GM23248 (cell line): ENCODE results near the gene SLC18A3.

Experiments
- EZH2 ChIP-seq: fragments of 200-600 bp; sonication (generic); IDR thresholded peaks from 2 replicates; pipeline ENCODE4 v1.6.1; 2018; ENCODE audit warnings: antibody characterized with exemption, mild to moderate bottlenecking; ENCODE audit not compliant: insufficient read depth, poor library complexity, severe bottlenecking
- EZH2phosphoT487 ChIP-seq: fragments of 200-600 bp; sonication (generic); IDR thresholded peaks from 2 replicates; pipeline ENCODE4 v1.6.1; 2018; ENCODE audit warnings: antibody characterized with exemption, moderate library complexity, mild to moderate bottlenecking, low read depth; ENCODE audit not compliant: insufficient read depth

- TF ChIP-seq EZH2: no peak
- no peak for TF ChIP-seq EZH2phosphoT487
Observed at GRCh38 chr10:49633327-49634068, 23.4 kb downstream of the SLC18A3 start.
